ENCODE measurements around the gene OSBPL9. TPM values are rescaled to one million over a fixed set of nuclear protein-coding genes. Genes with fewer than 3 reads are reported as not detected.

The OSBPL9 gene
- total RNA-seq, 3 donors from 2014 or later: 44.2 to 51.5 (median 50.7) TPM

GRCh38 chr1:51791888-51792287 is 175.0 kb downstream of the OSBPL9 start:
- TF ChIP-seq CTCF (IDR thresholded peaks at IDR 0.05): no peak
- no peak for DNase-seq
- intact Hi-C loops (cut with DNase I, micrococcal nuclease): no loop called here
- H3K36me3 ChIP-seq (ENCODE audit: low read depth): no peaks in the 10 kb centered on the region
- ATAC-seq: peak; percentile 10
- no peaks in the 10 kb centered on the region for H3K4me1 ChIP-seq (ENCODE audit: low read depth)
- H3K4me3 ChIP-seq: no peak overlapping the region
- no peaks in the 10 kb centered on the region for H3K9me3 ChIP-seq

GRCh38 chr1:51792864-51793263 is 176.0 kb downstream of the OSBPL9 start:
- intact Hi-C loops (cut with DNase I, micrococcal nuclease): no loop called here
- H3K36me3 ChIP-seq (ENCODE audit: low read depth): no peaks in the 10 kb centered on the region
- ATAC-seq (peak; percentile 28), DNase-seq (no peak)
- H3K4me1 ChIP-seq (ENCODE audit: low read depth): no peaks in the 10 kb centered on the region
- TF ChIP-seq CTCF (IDR thresholded peaks at IDR 0.05): no peak
- no peaks in the 10 kb centered on the region for H3K9me3 ChIP-seq
- no peak overlapping the region for H3K4me3 ChIP-seq

GRCh38 chr1:51794260-51794659 is 177.4 kb downstream of the OSBPL9 start:
- intact Hi-C loops (cut with DNase I, micrococcal nuclease): no loop called here
- H3K4me3 ChIP-seq: no peak overlapping the region
- no peak for DNase-seq
- TF ChIP-seq CTCF (IDR thresholded peaks at IDR 0.05): no peak
- no peaks in the 10 kb centered on the region for H3K36me3 ChIP-seq (ENCODE audit: low read depth)
- no peak for ATAC-seq
- H3K9me3 ChIP-seq: no peaks in the 10 kb centered on the region
- no peaks in the 10 kb centered on the region for H3K4me1 ChIP-seq (ENCODE audit: low read depth)

GRCh38 chr1:51794868-51795267 is 178.0 kb downstream of the OSBPL9 start:
- Histone ChIP-seq H3K4me3 (no peak overlapping the region), H3K9me3 (no peaks in the 10 kb centered on the region), H3K4me1 (ENCODE audit: low read depth) (no peaks in the 10 kb centered on the region), H3K36me3 (ENCODE audit: low read depth) (no peaks in the 10 kb centered on the region)
- TF ChIP-seq CTCF (IDR thresholded peaks at IDR 0.05): no peak
- intact Hi-C loops (cut with DNase I, micrococcal nuclease): no loop called here
- DNase-seq: no peak
- ATAC-seq: no peak

- Histone ChIP-seq H3K36me3 (ENCODE audit: low read depth) (no peaks in the 10 kb centered on the region), H3K4me1 (ENCODE audit: low read depth) (no peaks in the 10 kb centered on the region), H3K9me3 (no peaks in the 10 kb centered on the region), H3K4me3 (no peak overlapping the region)
- no peak for DNase-seq
- no peak for ATAC-seq
- TF ChIP-seq CTCF (IDR thresholded peaks at IDR 0.05): no peak
- intact Hi-C loops (cut with DNase I, micrococcal nuclease): no loop called here
Measured at GRCh38 chr1:51799372-51799771, 182.5 kb downstream of the OSBPL9 start.

GRCh38 chr1:51814513-51814912 is 197.6 kb downstream of the OSBPL9 start:
- ATAC-seq: no peak
- intact Hi-C loops (cut with DNase I, micrococcal nuclease): no loop called here
- no peak overlapping the region for H3K4me3 ChIP-seq
- no peaks in the 10 kb centered on the region for H3K9me3 ChIP-seq
- TF ChIP-seq CTCF (IDR thresholded peaks at IDR 0.05): no peak
- no peaks in the 10 kb centered on the region for H3K36me3 ChIP-seq (ENCODE audit: low read depth)
- H3K4me1 ChIP-seq (ENCODE audit: low read depth): peaks cover 3% of the 10 kb centered on the region
- DNase-seq: no peak
